Left lung (tissue), 14 donors: ENCODE results near the gene TXNDC17. TPM values are rescaled to one million over a fixed set of nuclear protein-coding genes. Genes with fewer than 3 reads are reported as not detected.
"Not testable (repeated sequence)": the region's sequence is repeated elsewhere in the genome, so short reads cannot be mapped to it uniquely, and the experiment has no call there.

Experiments used
- ATAC-seq: fragments of 200-7000 bp; cut with Tn5 transposase; one replicate; pipeline ENCODE4 v1.9.1; 2020; ENCODE audit warnings: moderate library complexity
- DNase-seq, 4 donors: peaks; one replicate each; pipeline ENCODE4 v3.0.0-alpha.2; 2013 to 2020
- H3K27ac ChIP-seq, 2 donors: fragments of 200-600 bp; sonication (generic) in 1 of 2; one replicate each; pipeline versions ENCODE4 v1.5.0 to v1.8.0; 2020 to 2021
- H3K27me3 ChIP-seq, 2 donors: fragments of 200-600 bp; sonication (generic) in 1 of 2; one replicate each; pipeline versions ENCODE4 v1.5.0 to v1.8.0; 2020 to 2021
- H3K36me3 ChIP-seq, 2 donors: fragments of 200-600 bp; sonication (generic) in 1 of 2; one replicate each; pipeline versions ENCODE4 v1.5.0 to v1.8.0; 2020 to 2021
- H3K4me1 ChIP-seq, 2 donors: fragments of 200-600 bp; one replicate each; pipeline ENCODE4 v1.8.0; 2021
- H3K4me3 ChIP-seq, 2 donors: fragments of 200-600 bp; sonication (generic) in 1 of 2; one replicate each; pipeline versions ENCODE4 v1.5.0 to v1.8.0; 2020 to 2021; ENCODE audit warnings: mild to moderate bottlenecking in 1 of 2
- H3K9me3 ChIP-seq, 2 donors: fragments of 200-600 bp; sonication (generic) in 1 of 2; one replicate each; pipeline versions ENCODE4 v1.5.0 to v1.8.0; 2020 to 2021
- CTCF ChIP-seq, 2 donors: fragments of 200-600 bp; sonication (generic) in 1 of 2; IDR thresholded peaks; one replicate each; pipeline versions ENCODE4 v1.5.0 to v1.8.0; 2021; ENCODE audit warnings: antibody characterized with exemption in 2 of 2
- intact Hi-C, 2 donors: fragments of 100-400 bp; cut with DNase I; formaldehyde crosslinking; loops; one replicate each; pipeline versions ENCODE4 v1.11.2 to v1.14.2; 2022
- long read RNA-seq, 12 donors: library from polyadenylated mRNA in 2 of 12; unstranded in 2 of 12; transcript quantifications; one replicate each; pipeline ENCODE4 v2.0.0 and lab custom pipeline, GENCODE V29; 2019 to 2026
- polyA plus RNA-seq, 6 donors: library from polyadenylated mRNA; unstranded; fragments of 120-200 nt; gene quantifications; one replicate each; pipeline ENCODE4 v1.2.1, GENCODE V29; 2013; ENCODE audit not compliant: insufficient read length in 6 of 6
- total RNA-seq, 2 donors: library from RNA; stranded (reverse); fragmentation: NEBNext Ultra II Directional; extraction: Animal tissue kit (Norgen Biotek cat#: 25700); gene quantifications; one replicate each; pipeline ENCODE4 v1.2.1, GENCODE V29; 2021
- donor health status: DM: no; HTN: yes; CAD: no.
- donor health status: DM: no; HTN: no; CAD: no.

The TXNDC17 gene
- total RNA-seq (100 to 1,000 TPM in 1 of 2 donors, 10 to 100 TPM in 1; 93.1 to 102 TPM), polyA plus RNA-seq (100 to 1,000 TPM in 1 of 6 donors, 10 to 100 TPM in 5; 78.9 to 101 (median 89.1) TPM)
- long read RNA-seq, donor 1, transcript TXNDC17-206 (1 exons, 2,100 nt), result minor isoform, 7 of 140 reads
- long read RNA-seq, donor 1, transcript TXNDC17-209 (4 exons, 391 nt), result minor isoform, 6 of 140 reads
- long read RNA-seq, donor 1, transcript TXNDC17-201 (4 exons, 2,219 nt), result major isoform, 103 of 140 reads
- long read RNA-seq, donor 1, transcript TXNDC17-202 (4 exons, 459 nt), result minor isoform, 19 of 140 reads
- long read RNA-seq, donor 1, partial matches to known transcripts, result 0 of 140 reads
- long read RNA-seq, donor 1, other reads (novel, unspliced or antisense), result 0 of 140 reads
- long read RNA-seq, donor 2, transcript TXNDC17-206 (1 exons, 2,100 nt), result minor isoform, 5 of 118 reads
- long read RNA-seq, donor 2, transcript TXNDC17-201 (4 exons, 2,219 nt), result major isoform, 78 of 118 reads
- long read RNA-seq, donor 2, transcript TXNDC17-202 (4 exons, 459 nt), result minor isoform, 15 of 118 reads
- long read RNA-seq, donor 2, transcript TXNDC17-203 (3 exons, 420 nt), result minor isoform, 9 of 118 reads
- long read RNA-seq, donor 2, partial matches to known transcripts, result 5 of 118 reads
- long read RNA-seq, donor 2, other reads (novel, unspliced or antisense), result 0 of 118 reads
- long read RNA-seq, donor 3, transcript TXNDC17-202 (4 exons, 459 nt), result minor isoform, 8 of 88 reads
- long read RNA-seq, donor 3, transcript TXNDC17-209 (4 exons, 391 nt), result minor isoform, 7 of 88 reads
- long read RNA-seq, donor 3, transcript TXNDC17-201 (4 exons, 2,219 nt), result major isoform, 69 of 88 reads
- long read RNA-seq, donor 3, partial matches to known transcripts, result 0 of 88 reads
- long read RNA-seq, donor 3, other reads (novel, unspliced or antisense), result 0 of 88 reads
- long read RNA-seq, donor 4, transcript TXNDC17-209 (4 exons, 391 nt), result minor isoform, 5 of 149 reads
- long read RNA-seq, donor 4, transcript TXNDC17-202 (4 exons, 459 nt), result minor isoform, 15 of 149 reads
- long read RNA-seq, donor 4, transcript TXNDC17-201 (4 exons, 2,219 nt), result major isoform, 119 of 149 reads
- long read RNA-seq, donor 4, transcript TXNDC17-203 (3 exons, 420 nt), result minor isoform, 6 of 149 reads
- long read RNA-seq, donor 4, partial matches to known transcripts, result 2 of 149 reads
- long read RNA-seq, donor 4, other reads (novel, unspliced or antisense), result 2 of 149 reads
- long read RNA-seq, donor 5, transcript TXNDC17-202 (4 exons, 459 nt), result minor isoform, 10 of 115 reads
- long read RNA-seq, donor 5, transcript TXNDC17-206 (1 exons, 2,100 nt), result minor isoform, 12 of 115 reads
- long read RNA-seq, donor 5, transcript TXNDC17-209 (4 exons, 391 nt), result minor isoform, 8 of 115 reads
- long read RNA-seq, donor 5, transcript TXNDC17-201 (4 exons, 2,219 nt), result major isoform, 79 of 115 reads
- long read RNA-seq, donor 5, partial matches to known transcripts, result 0 of 115 reads
- long read RNA-seq, donor 5, other reads (novel, unspliced or antisense), result 0 of 115 reads
- long read RNA-seq, donor 6, transcript TXNDC17-209 (4 exons, 391 nt), result minor isoform, 9 of 164 reads
- long read RNA-seq, donor 6, transcript TXNDC17-202 (4 exons, 459 nt), result minor isoform, 19 of 164 reads
- long read RNA-seq, donor 6, transcript TXNDC17-206 (1 exons, 2,100 nt), result minor isoform, 10 of 164 reads
- long read RNA-seq, donor 6, transcript TXNDC17-201 (4 exons, 2,219 nt), result major isoform, 116 of 164 reads
- long read RNA-seq, donor 6, partial matches to known transcripts, result 5 of 164 reads
- long read RNA-seq, donor 6, other reads (novel, unspliced or antisense), result 0 of 164 reads
- long read RNA-seq, donor 7, transcript TXNDC17-201 (4 exons, 2,219 nt), result major isoform, 57 of 77 reads
- long read RNA-seq, donor 7, transcript TXNDC17-203 (3 exons, 420 nt), result minor isoform, 6 of 77 reads
- long read RNA-seq, donor 7, transcript TXNDC17-206 (1 exons, 2,100 nt), result minor isoform, 5 of 77 reads
- long read RNA-seq, donor 7, transcript TXNDC17-202 (4 exons, 459 nt), result minor isoform, 5 of 77 reads
- long read RNA-seq, donor 7, partial matches to known transcripts, result 0 of 77 reads
- long read RNA-seq, donor 7, other reads (novel, unspliced or antisense), result 0 of 77 reads
- long read RNA-seq, donor 8, transcript TXNDC17-201 (4 exons, 2,219 nt), result major isoform, 35 of 55 reads
- long read RNA-seq, donor 8, transcript TXNDC17-202 (4 exons, 459 nt), result minor isoform, 6 of 55 reads
- long read RNA-seq, donor 8, transcript TXNDC17-206 (1 exons, 2,100 nt), result minor isoform, 6 of 55 reads
- long read RNA-seq, donor 8, partial matches to known transcripts, result 0 of 55 reads
- long read RNA-seq, donor 8, other reads (novel, unspliced or antisense), result 0 of 55 reads
- long read RNA-seq, donor 9, partial matches to known transcripts, result 0 of 1 reads
- long read RNA-seq, donor 9, other reads (novel, unspliced or antisense), result 0 of 1 reads
- long read RNA-seq, donor 10, transcript TXNDC17-209 (4 exons, 391 nt), result minor isoform, 5 of 109 reads
- long read RNA-seq, donor 10, transcript TXNDC17-202 (4 exons, 459 nt), result minor isoform, 11 of 109 reads
- long read RNA-seq, donor 10, transcript TXNDC17-201 (4 exons, 2,219 nt), result major isoform, 91 of 109 reads
- long read RNA-seq, donor 10, partial matches to known transcripts, result 0 of 109 reads
- long read RNA-seq, donor 10, other reads (novel, unspliced or antisense), result 1 of 109 reads
- long read RNA-seq, donor 11, result 0 reads
- long read RNA-seq, donor 12, transcript TXNDC17-201 (4 exons, 2,219 nt), result major isoform, 43 of 61 reads
- long read RNA-seq, donor 12, transcript TXNDC17-202 (4 exons, 459 nt), result minor isoform, 7 of 61 reads
- long read RNA-seq, donor 12, transcript TXNDC17-206 (1 exons, 2,100 nt), result minor isoform, 7 of 61 reads
- long read RNA-seq, donor 12, partial matches to known transcripts, result 0 of 61 reads
- long read RNA-seq, donor 12, other reads (novel, unspliced or antisense), result 0 of 61 reads

GRCh38 chr17:6640536-6641246 is at the start of gene TXNDC17, which contains the start of gene KIAA0753:
Gene TXNDC17 (plus strand): TSS chr17:6641060. CDS start chr17:6641083, 23 bp downstream.
Gene KIAA0753 (minus strand): TSS chr17:6640711. CDS start chr17:6635103, 5,608 bp downstream.
- H3K9me3 ChIP-seq, result no peaks in the 10 kb centered on the region
- ATAC-seq (peak; percentile 95), DNase-seq (peak; percentile 93 to 97 (median 94))
- peaks cover 4 to 30% of the 10 kb centered on the region in 2 donors for H3K4me1 ChIP-seq
- H3K36me3 ChIP-seq, result peaks cover 0 to 27% of the 10 kb centered on the region in 2 donors
- TF ChIP-seq CTCF (IDR thresholded peaks at IDR 0.05), result no peak
- intact Hi-C loops, result no loop called here
- no peaks in the 10 kb centered on the region for H3K27me3 ChIP-seq
- H3K27ac ChIP-seq, result peak within 1 kb of the TSS; percentile 83 to 90
- peak within 1 kb of the TSS; percentile 77 to 85 for H3K4me3 ChIP-seq

GRCh38 chr17:6591599-6592158 is 49.2 kb upstream of the TXNDC17 start:
- H3K9me3 ChIP-seq, result no peaks in the 10 kb centered on the region
- no peak overlapping the region for H3K4me3 ChIP-seq
- H3K27me3 ChIP-seq, result no peaks in the 10 kb centered on the region
- DNase-seq (no peak), ATAC-seq (peak; percentile 78)
- peaks cover 9 to 78% of the 10 kb centered on the region in 2 donors for H3K36me3 ChIP-seq
- intact Hi-C loops, result no loop called here
- H3K4me1 ChIP-seq, result peaks cover 2 to 6% of the 10 kb centered on the region in 2 donors
- TF ChIP-seq CTCF (IDR thresholded peaks at IDR 0.05), result no peak
- H3K27ac ChIP-seq, result peak overlapping the region; percentile 50 to 66

- peak overlapping the region in 1 of 2 donors; percentile 66 for H3K27ac ChIP-seq
- no peaks in the 10 kb centered on the region for H3K27me3 ChIP-seq
- ATAC-seq, result peak; percentile 91
- intact Hi-C loops, result no loop called here
- no peak overlapping the region for H3K4me3 ChIP-seq
- peaks cover 9 to 73% of the 10 kb centered on the region in 2 donors for H3K36me3 ChIP-seq
- peaks cover 2 to 6% of the 10 kb centered on the region in 2 donors for H3K4me1 ChIP-seq
- TF ChIP-seq CTCF (IDR thresholded peaks at IDR 0.05), result no peak
- DNase-seq, result peak in 1 of 4 donors; percentile 53
- no peaks in the 10 kb centered on the region for H3K9me3 ChIP-seq
Observed at GRCh38 chr17:6592173-6592572, 48.7 kb upstream of the TXNDC17 start.

GRCh38 chr17:6593371-6593770 is 47.5 kb upstream of the TXNDC17 start:
- DNase-seq, H3K9me3 ChIP-seq, ATAC-seq, H3K4me3 ChIP-seq, H3K27me3 ChIP-seq, H3K27ac ChIP-seq, intact Hi-C loops: not testable (repeated sequence)
- Histone ChIP-seq H3K36me3 (peaks cover 9 to 61% of the 10 kb centered on the region in 2 donors), H3K4me1 (peaks cover 12 to 13% of the 10 kb centered on the region in 2 donors)
